Measurements from ENCODE around the gene MYL5.

MYL5 gene

DNA sequence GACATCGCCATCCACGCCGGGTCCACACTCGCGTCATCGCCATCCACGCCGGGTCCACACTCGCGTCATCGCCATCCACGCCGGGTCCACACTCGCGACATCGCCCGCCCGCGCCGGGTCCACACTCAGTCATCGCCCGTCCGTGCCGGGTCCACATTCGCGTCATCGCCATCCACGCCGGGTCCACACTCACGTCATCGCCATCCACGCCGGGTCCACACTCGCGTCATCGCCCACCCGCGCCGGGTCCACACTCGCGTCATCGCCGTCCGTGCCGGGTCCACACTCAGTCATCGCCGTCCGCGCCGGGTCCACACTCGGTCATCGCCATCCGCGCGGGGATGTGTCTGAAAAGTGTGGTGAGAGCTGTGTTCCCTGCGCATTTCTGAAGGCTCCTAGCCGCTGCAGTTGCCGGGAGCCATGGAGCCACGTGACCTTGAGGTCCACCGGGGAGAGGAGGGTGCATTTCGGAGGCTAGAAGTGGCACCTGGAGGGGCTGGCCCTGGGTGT is 48.6 kb downstream of the MYL5 start:
- H3K79me2 ChIP-seq (ENCODE audit: insufficient read depth, low read length), result peaks cover 93% of the 10 kb centered on the region
- H3K9ac ChIP-seq (ENCODE audit: low read depth, low read length), result no peak overlapping the region
- peaks cover 87% of the 10 kb centered on the region for H4K20me1 ChIP-seq (ENCODE audit: insufficient read depth, low read length)
- no peak overlapping the region for H3K4me2 ChIP-seq (ENCODE audit: insufficient read depth, low read length)
- H3K4me1 ChIP-seq (ENCODE audit: insufficient read depth, low read length), result no peaks in the 10 kb centered on the region
- H3K4me3 ChIP-seq (ENCODE audit: low read depth in 1 of 2, low read length in 2 of 2), result no peak overlapping the region
- TF ChIP-seq EZH2 (IDR thresholded peaks at IDR 0.05; ENCODE audit: borderline replicate concordance, low read depth, low read length, severe bottlenecking) (no peak), CTCF (IDR thresholded peaks at IDR 0.05; ENCODE audit: borderline replicate concordance, extremely low read depth, low read length, poor library complexity, severe bottlenecking) (no peak)
- DNase-seq (no peak), ATAC-seq (ENCODE audit: insufficient read depth, low read depth) (no peak)
- no peak overlapping the region for H2AFZ ChIP-seq (ENCODE audit: low read depth, low read length)
- no peaks in the 10 kb centered on the region for H3K9me3 ChIP-seq (ENCODE audit: insufficient read depth, low read length, severe bottlenecking)
- H3K27me3 ChIP-seq (ENCODE audit: insufficient read depth, low read length, poor library complexity), result no peaks in the 10 kb centered on the region
- H3K36me3 ChIP-seq (ENCODE audit: insufficient read depth, low read length), result peaks cover 42% of the 10 kb centered on the region
- no peak overlapping the region for H3K27ac ChIP-seq (ENCODE audit: low read length)

- Histone ChIP-seq H3K9ac (ENCODE audit: low read depth, low read length) (no peak overlapping the region), H3K4me1 (ENCODE audit: insufficient read depth, low read length) (no peaks in the 10 kb centered on the region), H3K79me2 (ENCODE audit: insufficient read depth, low read length) (peaks cover 91% of the 10 kb centered on the region), H3K27ac (ENCODE audit: low read length) (no peak overlapping the region), H3K4me2 (ENCODE audit: insufficient read depth, low read length) (no peak overlapping the region), H3K4me3 (ENCODE audit: low read depth in 1 of 2, low read length in 2 of 2) (no peak overlapping the region), H4K20me1 (ENCODE audit: insufficient read depth, low read length) (peaks cover 86% of the 10 kb centered on the region), H3K27me3 (ENCODE audit: insufficient read depth, low read length, poor library complexity) (no peaks in the 10 kb centered on the region), H2AFZ (ENCODE audit: low read depth, low read length) (no peak overlapping the region), H3K36me3 (ENCODE audit: insufficient read depth, low read length) (peaks cover 48% of the 10 kb centered on the region), H3K9me3 (ENCODE audit: insufficient read depth, low read length, severe bottlenecking) (no peaks in the 10 kb centered on the region)
- ATAC-seq (ENCODE audit: insufficient read depth, low read depth), result no peak
- DNase-seq, result no peak
- no peak for TF ChIP-seq EZH2 (IDR thresholded peaks at IDR 0.05; ENCODE audit: borderline replicate concordance, low read depth, low read length, severe bottlenecking)
- no peak for TF ChIP-seq CTCF (IDR thresholded peaks at IDR 0.05; ENCODE audit: borderline replicate concordance, extremely low read depth, low read length, poor library complexity, severe bottlenecking)
Measured at GRCh38 chr4:723751-724530, 49.6 kb downstream of the MYL5 start.

- no peak for ATAC-seq (ENCODE audit: insufficient read depth, low read depth)
- no peak overlapping the region for H3K4me3 ChIP-seq (ENCODE audit: low read depth in 1 of 2, low read length in 2 of 2)
- no peaks in the 10 kb centered on the region for H3K4me1 ChIP-seq (ENCODE audit: insufficient read depth, low read length)
- no peaks in the 10 kb centered on the region for H3K27me3 ChIP-seq (ENCODE audit: insufficient read depth, low read length, poor library complexity)
- peaks cover 84% of the 10 kb centered on the region for H4K20me1 ChIP-seq (ENCODE audit: insufficient read depth, low read length)
- H3K79me2 ChIP-seq (ENCODE audit: insufficient read depth, low read length), result peaks cover 87% of the 10 kb centered on the region
- peaks cover 43% of the 10 kb centered on the region for H3K36me3 ChIP-seq (ENCODE audit: insufficient read depth, low read length)
- TF ChIP-seq CTCF (IDR thresholded peaks at IDR 0.05; ENCODE audit: borderline replicate concordance, extremely low read depth, low read length, poor library complexity, severe bottlenecking) (no peak), EZH2 (IDR thresholded peaks at IDR 0.05; ENCODE audit: borderline replicate concordance, low read depth, low read length, severe bottlenecking) (no peak)
- no peak overlapping the region for H2AFZ ChIP-seq (ENCODE audit: low read depth, low read length)
- H3K4me2 ChIP-seq (ENCODE audit: insufficient read depth, low read length), result no peak overlapping the region
- no peak overlapping the region for H3K9ac ChIP-seq (ENCODE audit: low read depth, low read length)
- no peaks in the 10 kb centered on the region for H3K9me3 ChIP-seq (ENCODE audit: insufficient read depth, low read length, severe bottlenecking)
- no peak for DNase-seq
- H3K27ac ChIP-seq (ENCODE audit: low read length), result no peak overlapping the region
Measured at GRCh38 chr4:725391-726234, 51.3 kb downstream of the MYL5 start.
